Heart left ventricle (tissue), 16 donors: ENCODE measurements around the gene MFN1. TPM values are rescaled to one million over a fixed set of nuclear protein-coding genes. Genes with fewer than 3 reads are reported as not detected.
A peak's percentile ranks its signal among the peaks of the same experiment; 100 is the strongest.

Experiments
- ATAC-seq, 4 donors: fragments of 200-7000 bp; cut with Tn5 transposase; one replicate each; pipeline ENCODE4 v1.9.1; 2020 to 2022; ENCODE audit warnings: moderate library complexity in 4 of 4, mild to moderate bottlenecking in 3 of 4, moderate number of reproducible peaks in 1 of 4
- DNase-seq, 5 donors: peaks; one replicate each; pipeline ENCODE4 v3.0.0-alpha.2; 2020
- H3K27ac ChIP-seq, 12 donors: fragments of 200-600 bp; sonication (generic) in 4 of 12; one replicate each; pipeline versions ENCODE4 v1.5.0 to v1.8.0; 2016 to 2022; ENCODE audit warnings: mild to moderate bottlenecking in 2 of 12
- H3K27me3 ChIP-seq, 9 donors: fragments of 200-600 bp; sonication (generic) in 2 of 9; one replicate each; pipeline versions ENCODE4 v1.5.1 to v1.8.0; 2016 to 2022; ENCODE audit warnings: mild to moderate bottlenecking in 3 of 9
- H3K36me3 ChIP-seq, 9 donors: fragments of 200-600 bp; sonication (generic) in 2 of 9; one replicate each; pipeline versions ENCODE4 v1.5.0 to v1.8.0; 2018 to 2022; ENCODE audit warnings: mild to moderate bottlenecking in 2 of 9
- H3K4me1 ChIP-seq, 12 donors: fragments of 200-600 bp; sonication (generic) in 4 of 12; one replicate each; pipeline versions ENCODE4 v1.5.0 to v1.8.0; 2016 to 2022; ENCODE audit warnings: mild to moderate bottlenecking in 3 of 12
- H3K4me3 ChIP-seq, 12 donors: fragments of 200-600 bp; sonication (generic) in 4 of 12; one replicate each; pipeline versions ENCODE4 v1.5.0 to v1.8.0; 2017 to 2022; ENCODE audit warnings: mild to moderate bottlenecking in 9 of 12, moderate library complexity in 4 of 12
- H3K9me3 ChIP-seq, 12 donors: fragments of 200-600 bp; sonication (generic) in 4 of 12; one replicate each; pipeline versions ENCODE4 v1.5.0 to v1.8.0; 2016 to 2022; ENCODE audit warnings: mild to moderate bottlenecking in 1 of 12
- CTCF ChIP-seq, 12 donors: fragments of 200-600 bp; sonication (generic) in 4 of 12; IDR thresholded peaks; one replicate each; pipeline versions ENCODE4 v1.5.0 to v1.8.0; 2018 to 2022; ENCODE audit warnings: antibody characterized with exemption in 12 of 12, mild to moderate bottlenecking in 5 of 12
- POLR2A ChIP-seq, 2 donors: fragments of 450-650 bp; IDR thresholded peaks; one replicate each; pipeline ENCODE4 v1.6.1; 2017; ENCODE audit warnings: antibody characterized with exemption in 2 of 2, mild to moderate bottlenecking in 2 of 2, moderate library complexity in 2 of 2
- WGBS, 4 donors: extraction: QIAGEN DNeasy Blood & Tissue Kit in 2 of 4; methylation state at CpG; one replicate each; pipeline versions ENCODE4 v1.1.5 to v1.1.7; 2013 to 2018; 5-methylcytosine and 5-hydroxymethylcytosine counted together
- intact Hi-C, 10 donors: fragments of 100-400 bp; cut with DNase I; formaldehyde crosslinking; loops; one replicate each; pipeline versions ENCODE4 v1.11.1 to v1.14.2; 2022
- polyA plus RNA-seq, 2 donors: library from polyadenylated mRNA; stranded (reverse); fragments of 200-250 nt; gene quantifications; one replicate each; pipeline ENCODE4 v1.2.3, GENCODE V29; 2013
- total RNA-seq, 9 donors: library from RNA; depleted of rRNA in 2 of 9; stranded (reverse); fragments of >200 nt in 2 of 9; fragmentation: NEBNext Ultra II Directional in 3 of 9; extraction: Animal tissue kit (Norgen Biotek cat#: 25700) in 3 of 9; gene quantifications; one replicate each; pipeline versions ENCODE4 v1.1.0 to v1.2.4, GENCODE V29; 2016 to 2023
- donor health status: ischemic (EF 13 %, LVEDD 7.1; RV severe dilation, severe dysfunction).
- donor health status: healthy with polysubstance abuse.
- donor health status: DM: no; HTN: yes; CAD: no.
- donor health status: DM: no; HTN: no; CAD: no.
- donor health status: ischemic (EF 25% LVEDD 6.9; RV normal size, moderate dysfunction).
- donor health status: ischemic (EF 25% LVEDD 5.7; RV mildly dilated, moderate dysfunction).
- donor health status: healthy.
- donor health status: DM: yes; HTN: yes; CAD: no.
- donor health status: ischemic (EF 35%, LVEDD 5.7; RV mildly dilated, moderate dysfunction).
- donor health status: nonischemic (EF 11% LVEDD 7.7; RV severe dilation, severe dysfunction).
- donor health status: DM: yes; HTN: yes; CAD: no.
- donor health status: PGD.
- donor health status: ischemic (EF 29% LVEDD 5.4; RV normal size, mild dysfunction).
- donor health status: nonischemic (EF 23%, LVEDD 6.1; RV moderate dilation, normal function).

Gene MFN1
- total and polyA plus RNA-seq, 11 donors = 10.8 to 78.0 (median 52.6) TPM

- Histone ChIP-seq H3K9me3 (no peaks in the 10 kb centered on the region), H3K27me3 (no peaks in the 10 kb centered on the region), H3K4me3 (peak overlapping the region; percentile 67 to 93 (median 82)), H3K27ac (peak overlapping the region in 11 of 12 donors; percentile 83 to 94 (median 89)), H3K36me3 (peaks cover 0 to 44% (median 37%) of the 10 kb centered on the region in 9 donors), H3K4me1 (peaks cover 0 to 24% (median 8%) of the 10 kb centered on the region in 12 donors)
- no peak for ATAC-seq
- intact Hi-C loops = loop anchor here in 4 of 10 donors (5.0 to 10.0 kb wide), 4 partner anchors 104 to 216 kb away; partner anchors contain the start of genes ACTL6A (in 2 of the 4) and GNB4 (in 1 of the 4)
- no peak for TF ChIP-seq POLR2A (IDR thresholded peaks at IDR 0.05)
- TF ChIP-seq CTCF (IDR thresholded peaks at IDR 0.05) = no peak
- WGBS, 4 donors = 24 to 37% (median 27%) methylated on average over 5 of the region's 5 CpGs
- DNase-seq = no peak
Measured at GRCh38 chr3:179348325-179349013, 960 bp downstream of the MFN1 start.

GRCh38 chr3:179355996-179356395, 8.5 kb downstream of the MFN1 start:
- TF ChIP-seq POLR2A (IDR thresholded peaks at IDR 0.05) (no peak), CTCF (IDR thresholded peaks at IDR 0.05) (no peak)

DNA sequence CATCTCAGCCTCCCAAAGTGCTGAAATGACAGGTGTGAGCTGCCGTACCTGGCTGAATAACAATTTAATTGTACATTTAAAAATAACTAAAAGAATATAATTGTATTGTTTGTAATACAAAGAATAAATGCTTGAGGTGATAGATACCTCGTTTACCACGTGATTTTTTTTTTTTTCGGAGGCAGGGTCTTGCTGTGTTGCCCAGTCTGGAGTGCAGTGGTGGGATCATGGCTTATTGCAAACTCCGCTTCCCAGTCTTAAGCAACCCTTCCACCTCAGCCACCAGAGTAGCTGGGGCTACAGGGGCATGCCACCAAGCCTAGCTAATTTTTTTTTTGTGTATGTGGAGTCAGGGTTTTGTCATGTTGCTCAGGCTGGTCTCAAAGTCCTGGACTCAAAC, 15.8 kb downstream of the MFN1 start:
- H3K4me3 ChIP-seq = no peak overlapping the region
- no peak for ATAC-seq
- H3K36me3 ChIP-seq = peaks cover 0 to 100% (median 100%) of the 10 kb centered on the region in 9 donors
- intact Hi-C loops = no loop called here
- no peak for TF ChIP-seq POLR2A (IDR thresholded peaks at IDR 0.05)
- WGBS, 4 donors = 94 to 98% (median 96%) methylated on average over 5 of the region's 5 CpGs
- no peak for DNase-seq
- no peaks in the 10 kb centered on the region for H3K4me1 ChIP-seq
- H3K27ac ChIP-seq = no peak overlapping the region
- no peaks in the 10 kb centered on the region for H3K27me3 ChIP-seq
- no peaks in the 10 kb centered on the region for H3K9me3 ChIP-seq

More at GRCh38 chr3:179355996-179356395, 8.5 kb downstream of the MFN1 start:
- no peaks in the 10 kb centered on the region for H3K9me3 ChIP-seq
- intact Hi-C loops = no loop called here
- DNase-seq (no peak), ATAC-seq (no peak)
- 90 to 98% (median 95%) methylated on average over 1 of the region's 1 CpG for WGBS, 4 donors
- H3K27ac ChIP-seq = no peak overlapping the region
- H3K36me3 ChIP-seq = peaks cover 0 to 100% (median 99%) of the 10 kb centered on the region in 9 donors
- peaks cover 0 to 7% (median 0%) of the 10 kb centered on the region in 12 donors for H3K4me1 ChIP-seq
- no peaks in the 10 kb centered on the region for H3K27me3 ChIP-seq
- H3K4me3 ChIP-seq = no peak overlapping the region

- no peaks in the 10 kb centered on the region for H3K4me1 ChIP-seq
- H3K4me3 ChIP-seq = no peak overlapping the region
- ATAC-seq = no peak
- H3K36me3 ChIP-seq = peaks cover 0 to 99% (median 84%) of the 10 kb centered on the region in 9 donors
- H3K27ac ChIP-seq = no peak overlapping the region
- no peaks in the 10 kb centered on the region for H3K27me3 ChIP-seq
- 95 to 97% (median 97%) methylated on average over 1 of the region's 1 CpG for WGBS, 4 donors
- DNase-seq = no peak
- intact Hi-C loops = no loop called here
- no peaks in the 10 kb centered on the region for H3K9me3 ChIP-seq
- TF ChIP-seq CTCF (IDR thresholded peaks at IDR 0.05) = no peak
- no peak for TF ChIP-seq POLR2A (IDR thresholded peaks at IDR 0.05)
Measured at GRCh38 chr3:179369621-179370020, 22.1 kb downstream of the MFN1 start.
